GM12865 (cell line): ENCODE measurements around the gene SLC17A2.
"Not testable (repeated sequence)": the region's sequence is repeated elsewhere in the genome, so short reads cannot be mapped to it uniquely, and the experiment has no call there.

Experiments used
- DNase-seq: peaks from one replicate; pipeline ENCODE4 v3.0.0; 2010; ENCODE audit warnings: low read depth
- H3K4me3 ChIP-seq: 2 replicates; pipeline ENCODE4 v1.5.1; 2011; ENCODE audit warnings: mild to moderate bottlenecking, low read depth, low read length, control low read depth
- TF ChIP-seq, protein P1 (sequence below): IDR thresholded peaks from 2 replicates; pipeline ENCODE4 v1.5.1; 2011; ENCODE audit warnings: low read length, control low read depth, low read depth, inconsistent platforms; ENCODE audit not compliant: insufficient read depth; ENCODE audit errors: missing control alignments

SLC17A2 gene

DNA sequence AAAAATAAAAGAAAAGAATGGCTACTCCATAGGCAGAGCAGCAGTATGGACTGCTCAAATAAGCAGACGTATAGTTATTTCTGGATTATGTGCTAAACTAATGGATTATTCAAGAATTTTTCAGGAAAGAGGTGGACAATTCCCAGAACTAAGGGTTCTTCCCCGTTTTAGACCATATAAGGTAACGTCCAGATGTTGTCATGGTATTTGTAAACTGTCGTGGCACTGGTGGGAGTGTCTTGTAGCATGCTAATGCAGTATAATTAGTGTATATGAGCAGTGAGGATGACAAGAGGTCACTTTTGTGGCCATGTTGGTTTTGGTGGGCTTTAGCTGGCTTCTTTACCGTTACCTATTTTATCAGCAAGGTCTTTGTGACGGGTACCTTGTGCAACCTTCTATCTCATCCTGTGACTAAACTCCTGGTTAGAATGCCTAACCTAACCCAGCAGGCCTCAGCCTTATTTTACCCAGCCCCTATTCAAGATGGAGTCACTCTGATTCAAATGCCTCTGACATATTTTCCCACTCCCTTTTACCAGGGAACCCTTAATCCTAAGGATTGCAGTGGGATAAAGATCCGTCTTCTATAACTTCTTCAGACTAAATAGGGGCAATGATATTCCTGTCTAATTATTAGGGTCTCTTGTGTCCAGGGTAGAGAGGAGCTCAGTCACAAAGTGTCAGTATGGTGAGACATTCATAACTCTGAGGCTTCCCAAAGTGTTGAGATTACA is 21.0 kb upstream of the SLC17A2 start:
- DNase-seq, result no peak
- TF ChIP-seq, protein P1, sequence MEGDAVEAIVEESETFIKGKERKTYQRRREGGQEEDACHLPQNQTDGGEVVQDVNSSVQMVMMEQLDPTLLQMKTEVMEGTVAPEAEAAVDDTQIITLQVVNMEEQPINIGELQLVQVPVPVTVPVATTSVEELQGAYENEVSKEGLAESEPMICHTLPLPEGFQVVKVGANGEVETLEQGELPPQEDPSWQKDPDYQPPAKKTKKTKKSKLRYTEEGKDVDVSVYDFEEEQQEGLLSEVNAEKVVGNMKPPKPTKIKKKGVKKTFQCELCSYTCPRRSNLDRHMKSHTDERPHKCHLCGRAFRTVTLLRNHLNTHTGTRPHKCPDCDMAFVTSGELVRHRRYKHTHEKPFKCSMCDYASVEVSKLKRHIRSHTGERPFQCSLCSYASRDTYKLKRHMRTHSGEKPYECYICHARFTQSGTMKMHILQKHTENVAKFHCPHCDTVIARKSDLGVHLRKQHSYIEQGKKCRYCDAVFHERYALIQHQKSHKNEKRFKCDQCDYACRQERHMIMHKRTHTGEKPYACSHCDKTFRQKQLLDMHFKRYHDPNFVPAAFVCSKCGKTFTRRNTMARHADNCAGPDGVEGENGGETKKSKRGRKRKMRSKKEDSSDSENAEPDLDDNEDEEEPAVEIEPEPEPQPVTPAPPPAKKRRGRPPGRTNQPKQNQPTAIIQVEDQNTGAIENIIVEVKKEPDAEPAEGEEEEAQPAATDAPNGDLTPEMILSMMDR, result no peak
- no peak overlapping the region for H3K4me3 ChIP-seq

DNA sequence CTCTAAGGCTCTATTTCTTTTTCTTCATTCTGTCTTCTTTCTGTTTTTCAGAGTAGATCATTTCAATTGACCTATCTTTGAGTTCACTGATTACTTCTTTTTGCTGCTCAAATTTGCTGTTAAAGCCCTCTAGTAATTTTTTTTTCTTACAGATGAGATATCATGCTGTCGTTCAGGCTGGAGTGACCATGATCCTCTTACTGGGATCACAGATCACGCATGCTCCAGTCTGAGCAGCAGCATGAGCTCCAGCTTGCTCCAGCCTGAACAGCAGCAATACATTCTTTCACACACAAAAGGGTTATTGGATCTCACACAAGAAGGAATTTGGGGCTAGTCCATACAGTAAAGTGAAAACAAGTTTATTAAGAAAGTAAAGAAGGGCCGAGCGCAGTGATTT is 19.8 kb upstream of the SLC17A2 start:
- TF ChIP-seq, protein P1, result no peak
- no peak overlapping the region for H3K4me3 ChIP-seq
- no peak for DNase-seq

DNA sequence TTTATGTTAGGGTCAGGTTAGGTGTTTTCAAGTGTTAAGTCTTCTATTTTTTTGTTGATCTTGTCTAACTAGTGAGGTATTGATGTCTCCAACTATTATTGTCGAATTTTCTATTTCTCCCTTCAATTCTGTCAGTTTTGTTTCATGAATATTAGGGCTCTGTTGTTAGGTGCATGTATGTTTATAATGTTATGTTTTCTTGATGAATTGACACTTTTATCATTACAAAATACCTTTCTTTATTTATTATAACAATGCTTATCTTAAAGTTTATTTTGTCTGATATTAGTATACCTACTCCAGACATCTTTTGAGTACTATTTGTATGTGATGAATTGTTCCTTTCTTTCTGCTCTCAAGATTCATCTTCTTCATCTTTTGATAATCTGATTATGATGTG is 19.2 kb upstream of the SLC17A2 start:
- H3K4me3 ChIP-seq, result no peak overlapping the region
- TF ChIP-seq, protein P1, result no peak
- no peak for DNase-seq

DNA sequence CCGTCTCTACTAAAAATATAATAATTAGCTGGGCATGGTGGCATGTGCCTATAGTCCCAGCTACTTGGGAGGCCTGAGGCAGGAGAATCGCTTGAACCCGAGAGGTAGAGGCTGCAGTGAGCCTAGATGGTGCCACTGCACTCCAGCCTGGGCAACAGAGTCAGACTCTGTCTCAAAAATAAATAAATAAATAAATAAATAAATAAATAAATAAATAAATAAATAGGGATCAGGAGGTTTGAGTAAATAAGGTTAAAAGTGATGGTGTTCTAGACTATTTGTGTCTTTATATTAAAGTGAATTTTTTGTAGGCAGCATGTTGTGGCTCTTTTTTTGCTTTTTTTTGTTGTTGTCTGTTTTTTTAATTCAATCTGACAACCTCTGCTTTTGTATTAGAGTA is 17.0 kb upstream of the SLC17A2 start:
- not testable (repeated sequence) for DNase-seq, H3K4me3 ChIP-seq

DNA sequence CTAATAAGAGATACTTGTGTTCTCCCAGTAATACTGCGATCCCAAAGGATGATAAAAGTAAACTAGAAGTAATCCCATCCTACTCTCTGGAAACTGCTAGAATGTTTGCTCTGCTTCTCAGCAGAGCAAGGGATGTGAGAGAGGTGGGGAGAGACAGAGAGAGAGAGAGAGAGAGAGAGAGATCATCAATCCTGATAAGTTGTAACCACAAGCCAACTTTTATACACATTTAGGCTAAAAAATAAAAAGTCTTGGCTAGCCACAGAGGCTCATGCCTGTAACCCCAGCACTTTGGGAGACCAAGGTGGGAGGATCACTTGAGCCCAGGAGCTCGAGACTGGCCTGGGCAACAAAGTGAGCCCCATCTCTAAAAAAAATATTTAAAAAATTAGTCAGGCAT is 16.1 kb upstream of the SLC17A2 start:
- DNase-seq, result no peak
- no peak overlapping the region for H3K4me3 ChIP-seq
- TF ChIP-seq, protein P1, result no peak

DNA sequence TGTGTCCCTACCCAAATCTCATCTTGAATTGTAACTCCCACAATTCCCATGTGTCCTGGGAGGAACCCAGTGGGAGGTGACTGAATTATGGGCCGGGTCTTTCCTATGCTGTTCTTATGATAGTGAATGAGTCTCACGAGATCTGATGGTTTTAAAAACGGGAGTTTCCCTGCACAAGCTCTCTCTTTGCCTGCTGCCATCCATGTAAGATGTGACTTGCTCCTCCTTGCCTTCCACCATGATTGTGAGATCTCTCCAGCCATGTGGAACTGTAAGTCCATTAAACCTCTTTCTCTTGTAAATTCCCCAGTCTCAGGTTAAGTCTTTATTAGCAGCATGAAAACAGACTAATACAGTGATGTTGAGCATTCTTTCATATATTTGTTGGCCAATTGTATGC is 15.2 kb upstream of the SLC17A2 start:
- not testable (repeated sequence) for DNase-seq, H3K4me3 ChIP-seq

DNA sequence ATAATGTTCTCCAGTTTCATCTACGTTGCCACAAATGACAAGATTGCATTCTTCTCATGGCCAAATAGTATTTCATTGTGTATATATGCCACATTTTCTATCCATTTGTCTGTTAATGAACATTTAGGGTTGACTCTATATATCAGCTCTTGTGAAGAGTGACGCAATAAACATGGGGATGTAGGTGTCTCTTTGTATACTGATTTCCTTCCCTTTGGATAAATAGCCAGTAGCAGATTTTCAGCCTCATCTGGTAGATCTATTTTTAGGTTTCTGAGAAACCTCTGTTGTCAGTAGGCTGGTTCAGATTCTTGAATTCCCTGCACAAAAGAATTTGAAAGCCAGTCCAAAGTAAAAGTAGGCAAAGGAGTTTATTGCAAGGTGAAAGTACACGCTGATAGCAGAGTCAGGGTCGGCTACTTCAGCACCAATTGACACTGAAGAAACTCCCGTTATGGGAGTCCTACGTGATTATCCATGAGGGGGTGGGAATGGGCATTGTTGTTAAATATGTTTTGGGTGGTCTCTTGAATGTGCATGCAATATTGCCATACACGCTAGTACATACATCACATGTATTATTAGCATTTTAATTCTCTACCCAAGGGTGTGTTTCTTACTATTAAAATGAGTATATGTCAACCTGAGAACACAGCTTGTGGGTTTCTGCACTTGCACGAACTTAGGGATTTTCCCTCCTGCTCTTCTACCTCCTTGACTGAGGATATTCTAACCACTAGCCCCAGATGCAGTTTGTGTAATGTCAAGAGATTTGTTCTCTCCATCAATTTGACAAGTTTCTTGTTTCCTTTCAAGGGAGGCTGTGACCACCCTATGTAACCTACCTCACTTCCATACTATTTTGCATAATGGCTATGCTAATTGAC is 14.4 kb upstream of the SLC17A2 start:
- TF ChIP-seq, protein P1, result no peak
- DNase-seq, result peak; percentile 84
- no peak overlapping the region for H3K4me3 ChIP-seq
